Measurements from ENCODE around the gene EIF3B.
"Not testable (repeated sequence)": the region's sequence is repeated elsewhere in the genome, so short reads cannot be mapped to it uniquely, and the experiment has no call there.

The EIF3B gene

DNA sequence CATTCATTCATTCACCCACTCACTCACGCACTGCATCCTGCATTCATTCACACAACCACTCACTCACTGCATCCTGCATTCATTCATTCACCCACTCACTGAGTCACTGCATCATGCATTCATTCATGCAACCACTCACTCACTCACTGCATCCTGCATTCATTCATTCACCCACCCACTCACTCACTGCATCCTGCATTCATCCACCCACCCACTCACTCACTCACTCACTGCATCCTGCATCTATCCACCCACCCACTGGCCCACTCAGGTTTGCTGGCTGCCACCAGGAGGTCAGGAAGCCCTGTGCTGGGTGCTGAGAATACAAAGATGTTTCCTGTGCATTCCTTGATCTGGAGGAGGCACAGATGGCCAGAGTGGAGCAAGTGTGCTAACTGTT is 38.0 kb upstream of the EIF3B start:
- Histone ChIP-seq H3K9ac (ENCODE audit: low read length) (no peak overlapping the region), H3K4me3 (ENCODE audit: low read depth, low read length) (no peak overlapping the region), H3K4me1 (ENCODE audit: control insufficient read depth, insufficient read depth, low read length) (0 out of 2 replicates have a peak, but pooled peaks cover 3% of the 10 kb centered on the region), H3K36me3 (ENCODE audit: control insufficient read depth, insufficient read depth, low read length) (no peaks in the 10 kb centered on the region), H3K9me3 (ENCODE audit: control insufficient read depth, insufficient read depth, low read depth, low read length) (0 out of 2 replicates have a peak, but pooled peaks cover 2% of the 10 kb centered on the region), H3K27me3 (ENCODE audit: control insufficient read depth, insufficient read depth, low read length) (no peaks in the 10 kb centered on the region), H3K27ac (ENCODE audit: low read depth, low read length) (no peak overlapping the region)

DNA sequence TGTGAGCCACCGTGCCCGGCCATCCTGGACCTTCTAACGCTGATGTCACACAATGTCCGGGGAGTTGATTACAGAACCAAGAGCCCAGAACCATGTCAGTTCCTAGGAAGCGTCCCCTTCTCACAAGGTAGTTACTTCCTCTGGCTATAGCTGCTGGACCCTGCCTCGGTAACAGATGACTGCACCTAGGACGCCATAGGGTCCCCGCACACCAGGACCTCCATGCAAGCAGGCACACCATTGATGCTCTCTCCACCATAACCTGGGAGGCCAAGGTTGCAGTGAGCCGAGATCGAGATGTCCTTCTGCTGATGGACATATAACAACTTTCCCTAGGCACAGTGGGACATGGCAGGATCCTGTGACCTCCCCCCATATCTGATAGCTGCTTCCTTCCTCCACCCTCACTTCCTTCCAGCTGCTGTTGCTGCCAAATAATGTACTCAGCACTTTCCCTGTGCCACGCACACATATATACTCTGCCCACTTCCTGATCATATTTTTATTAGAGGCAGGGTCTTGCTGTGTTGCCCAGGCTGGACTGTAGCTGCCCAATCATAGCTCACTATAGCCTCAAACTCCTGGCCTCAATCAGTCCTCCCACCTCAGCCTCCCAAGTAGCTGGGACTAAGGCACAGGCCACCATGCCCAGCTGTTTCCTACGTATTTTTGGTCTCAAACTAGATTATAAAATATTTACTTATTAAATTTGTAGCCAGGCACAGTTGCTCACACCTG is 36.9 kb upstream of the EIF3B start:
- no peak overlapping the region for H3K4me3 ChIP-seq (ENCODE audit: low read depth, low read length)
- H3K9me3 ChIP-seq (ENCODE audit: control insufficient read depth, insufficient read depth, low read depth, low read length): 0 out of 2 replicates have a peak, but pooled peaks cover 2% of the 10 kb centered on the region
- H3K9ac ChIP-seq (ENCODE audit: low read length): no peak overlapping the region
- H3K27me3 ChIP-seq (ENCODE audit: control insufficient read depth, insufficient read depth, low read length): no peaks in the 10 kb centered on the region
- no peaks in the 10 kb centered on the region for H3K36me3 ChIP-seq (ENCODE audit: control insufficient read depth, insufficient read depth, low read length)
- H3K27ac ChIP-seq (ENCODE audit: low read depth, low read length): no peak overlapping the region
- 0 out of 2 replicates have a peak, but pooled peaks cover 3% of the 10 kb centered on the region for H3K4me1 ChIP-seq (ENCODE audit: control insufficient read depth, insufficient read depth, low read length)

DNA sequence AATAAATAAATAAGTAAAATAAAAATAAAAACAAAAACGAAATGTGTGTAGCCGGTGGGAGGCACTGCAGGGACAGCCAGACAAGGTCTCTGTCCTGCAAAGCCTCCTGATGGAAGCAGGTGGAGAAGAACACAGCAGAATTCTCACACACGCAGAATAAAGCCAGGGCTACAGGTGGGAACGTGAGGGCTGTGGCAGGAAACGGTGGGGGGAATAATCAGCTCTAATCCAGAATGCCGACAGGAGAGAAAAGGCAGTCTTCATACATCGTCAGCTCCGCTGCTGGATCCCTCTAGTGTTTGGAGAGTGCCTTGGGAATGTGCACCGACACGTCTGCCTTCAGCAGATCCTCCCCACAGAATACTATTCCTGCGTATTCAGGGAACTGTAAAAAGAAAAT is 33.6 kb upstream of the EIF3B start:
- no peak overlapping the region for H3K9ac ChIP-seq (ENCODE audit: low read length)
- no peaks in the 10 kb centered on the region for H3K27me3 ChIP-seq (ENCODE audit: control insufficient read depth, insufficient read depth, low read length)
- 0 out of 2 replicates have a peak, but pooled peaks cover 3% of the 10 kb centered on the region for H3K4me1 ChIP-seq (ENCODE audit: control insufficient read depth, insufficient read depth, low read length)
- no peak overlapping the region for H3K27ac ChIP-seq (ENCODE audit: low read depth, low read length)
- no peak overlapping the region for H3K4me3 ChIP-seq (ENCODE audit: low read depth, low read length)
- H3K36me3 ChIP-seq (ENCODE audit: control insufficient read depth, insufficient read depth, low read length): no peaks in the 10 kb centered on the region
- no peaks in the 10 kb centered on the region for H3K9me3 ChIP-seq (ENCODE audit: control insufficient read depth, insufficient read depth, low read depth, low read length)

DNA sequence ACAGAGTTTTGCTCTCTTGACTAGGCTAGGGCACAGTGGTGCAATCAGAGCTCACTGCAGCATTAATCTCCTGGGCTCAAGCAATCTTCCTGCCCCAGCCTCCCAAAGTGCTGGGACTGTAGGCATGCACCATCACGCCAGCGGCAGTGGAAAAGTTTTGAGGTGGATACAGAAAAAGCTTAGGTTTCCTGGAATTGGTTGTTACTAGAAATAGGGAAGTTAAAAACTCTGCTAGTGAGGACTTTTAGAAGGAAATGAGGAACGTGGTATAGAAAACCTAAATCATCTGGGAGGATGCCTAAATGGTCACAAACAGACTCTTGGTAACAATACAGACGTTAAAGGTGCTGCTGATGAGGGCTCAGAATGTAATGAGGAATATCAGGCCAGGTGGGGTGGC is 29.5 kb upstream of the EIF3B start:
- Histone ChIP-seq H3K36me3 (ENCODE audit: control insufficient read depth, insufficient read depth, low read length) (no peaks in the 10 kb centered on the region), H3K4me3 (ENCODE audit: low read depth, low read length) (no peak overlapping the region), H3K9me3 (ENCODE audit: control insufficient read depth, insufficient read depth, low read depth, low read length) (no peaks in the 10 kb centered on the region), H3K27me3 (ENCODE audit: control insufficient read depth, insufficient read depth, low read length) (no peaks in the 10 kb centered on the region), H3K27ac (ENCODE audit: low read depth, low read length) (no peak overlapping the region), H3K9ac (ENCODE audit: low read length) (no peak overlapping the region), H3K4me1 (ENCODE audit: control insufficient read depth, insufficient read depth, low read length) (0 out of 2 replicates have a peak, but pooled peaks cover 3% of the 10 kb centered on the region)

DNA sequence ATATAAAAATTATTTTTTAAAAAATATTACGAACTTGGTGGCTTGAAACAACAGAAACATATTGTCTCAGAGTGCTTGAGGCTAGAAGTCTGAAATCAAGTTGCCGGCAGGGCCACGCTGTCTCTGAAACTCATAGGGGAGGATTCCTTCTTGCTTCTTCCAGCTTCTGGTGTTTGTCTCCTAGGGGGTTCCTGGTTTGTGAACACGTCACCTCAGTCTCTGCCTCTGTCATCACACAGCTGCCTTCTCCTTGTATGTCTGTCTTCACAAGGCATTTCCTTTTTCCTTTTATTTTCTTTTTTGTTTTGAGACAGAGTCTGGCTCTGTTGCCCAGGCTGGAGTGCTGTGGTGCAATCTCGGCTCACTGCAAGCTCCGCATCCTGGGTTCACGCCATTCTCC is 27.7 kb upstream of the EIF3B start:
- Histone ChIP-seq H3K27ac (ENCODE audit: low read depth, low read length) (no peak overlapping the region), H3K27me3 (ENCODE audit: control insufficient read depth, insufficient read depth, low read length) (no peaks in the 10 kb centered on the region), H3K36me3 (ENCODE audit: control insufficient read depth, insufficient read depth, low read length) (no peaks in the 10 kb centered on the region), H3K9me3 (ENCODE audit: control insufficient read depth, insufficient read depth, low read depth, low read length) (no peaks in the 10 kb centered on the region), H3K4me3 (ENCODE audit: low read depth, low read length) (no peak overlapping the region), H3K9ac (ENCODE audit: low read length) (no peak overlapping the region), H3K4me1 (ENCODE audit: control insufficient read depth, insufficient read depth, low read length) (no peaks in the 10 kb centered on the region)

DNA sequence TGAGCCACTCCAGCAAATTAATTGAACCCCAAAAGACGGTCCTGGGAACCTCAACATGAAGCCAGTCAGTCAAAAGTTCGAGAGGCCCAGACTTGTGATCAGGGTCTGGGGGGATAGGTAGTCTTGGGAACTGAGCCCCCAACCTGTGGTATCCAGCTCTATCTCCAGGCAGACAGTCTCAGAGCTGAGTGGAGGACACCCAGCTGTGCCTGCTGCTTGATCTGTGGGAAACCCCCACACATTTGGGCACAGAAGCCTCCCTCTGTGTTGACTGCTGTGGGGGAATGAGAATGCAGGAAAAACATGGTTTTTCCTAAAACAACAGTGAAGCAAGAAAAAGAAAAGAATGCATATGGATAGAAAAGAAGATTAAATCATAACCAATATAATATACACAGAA is 24.1 kb upstream of the EIF3B start:
- Histone ChIP-seq H3K36me3 (ENCODE audit: control insufficient read depth, insufficient read depth, low read length) (no peaks in the 10 kb centered on the region), H3K27ac (ENCODE audit: low read depth, low read length) (no peak overlapping the region), H3K9me3 (ENCODE audit: control insufficient read depth, insufficient read depth, low read depth, low read length) (no peaks in the 10 kb centered on the region), H3K9ac (ENCODE audit: low read length) (no peak overlapping the region), H3K4me1 (ENCODE audit: control insufficient read depth, insufficient read depth, low read length) (no peaks in the 10 kb centered on the region), H3K27me3 (ENCODE audit: control insufficient read depth, insufficient read depth, low read length) (no peaks in the 10 kb centered on the region), H3K4me3 (ENCODE audit: low read depth, low read length) (no peak overlapping the region)

DNA sequence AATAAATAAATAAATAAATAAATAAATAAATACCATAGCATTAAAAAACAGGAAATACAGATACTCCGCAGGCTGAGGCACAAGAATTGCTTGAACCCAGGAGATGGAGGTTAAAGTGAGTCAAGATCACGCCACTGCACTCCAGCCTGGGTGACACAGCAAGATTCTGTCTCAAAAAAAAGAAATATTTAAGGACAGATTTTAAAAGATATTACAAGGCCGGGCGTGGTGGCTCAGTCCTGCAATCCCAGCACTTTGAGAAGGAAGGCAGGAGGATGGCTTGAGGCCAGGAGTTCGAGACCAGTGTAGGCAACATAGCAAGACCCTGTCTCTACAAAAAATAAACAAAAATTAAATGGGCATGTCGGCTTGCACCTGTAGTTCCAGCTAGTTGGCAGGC is 22.9 kb upstream of the EIF3B start:
- no peaks in the 10 kb centered on the region for H3K27me3 ChIP-seq (ENCODE audit: control insufficient read depth, insufficient read depth, low read length)
- H3K4me1 ChIP-seq (ENCODE audit: control insufficient read depth, insufficient read depth, low read length): no peaks in the 10 kb centered on the region
- H3K27ac ChIP-seq (ENCODE audit: low read depth, low read length): no peak overlapping the region
- no peak overlapping the region for H3K9ac ChIP-seq (ENCODE audit: low read length)
- no peaks in the 10 kb centered on the region for H3K9me3 ChIP-seq (ENCODE audit: control insufficient read depth, insufficient read depth, low read depth, low read length)
- 0 out of 2 replicates have a peak, but pooled peaks cover 3% of the 10 kb centered on the region for H3K36me3 ChIP-seq (ENCODE audit: control insufficient read depth, insufficient read depth, low read length)
- H3K4me3 ChIP-seq (ENCODE audit: low read depth, low read length): no peak overlapping the region

DNA sequence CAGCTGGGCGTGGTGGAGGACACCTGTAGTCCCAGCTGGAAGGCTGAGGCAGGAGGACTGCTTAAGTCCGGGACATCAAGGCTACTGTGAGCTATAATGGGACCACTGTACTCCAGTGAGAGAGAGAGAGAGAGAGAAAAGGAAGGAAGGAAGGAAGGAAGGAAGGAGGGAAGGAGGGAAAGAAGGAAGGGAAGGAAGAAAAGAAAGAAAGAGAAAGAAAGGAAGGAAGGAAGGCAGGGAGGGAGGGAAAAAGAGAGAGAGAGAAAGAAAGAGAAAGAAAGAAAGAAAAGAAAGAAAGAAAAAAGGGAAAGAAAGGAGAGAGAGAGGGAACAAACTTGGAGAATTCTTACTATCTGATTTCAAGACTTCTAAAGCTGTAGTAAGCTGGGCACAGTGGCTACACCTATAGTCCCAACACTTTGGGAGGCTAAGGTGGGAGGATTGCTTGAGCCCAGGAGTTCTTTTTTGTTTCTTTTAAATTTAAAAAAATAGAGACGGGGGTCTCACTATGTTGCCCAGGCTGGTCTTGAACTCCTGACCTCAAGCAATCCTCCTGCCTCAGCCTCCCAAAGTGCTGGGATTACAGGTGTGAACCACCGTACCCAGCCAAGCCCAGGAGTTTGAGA is 21.9 kb upstream of the EIF3B start:
- H3K9ac ChIP-seq (ENCODE audit: low read length); H3K27me3 ChIP-seq (ENCODE audit: control insufficient read depth, insufficient read depth, low read length); H3K4me1 ChIP-seq (ENCODE audit: control insufficient read depth, insufficient read depth, low read length); H3K9me3 ChIP-seq (ENCODE audit: control insufficient read depth, insufficient read depth, low read depth, low read length); H3K36me3 ChIP-seq (ENCODE audit: control insufficient read depth, insufficient read depth, low read length); H3K4me3 ChIP-seq (ENCODE audit: low read depth, low read length); H3K27ac ChIP-seq (ENCODE audit: low read depth, low read length): not testable (repeated sequence)

DNA sequence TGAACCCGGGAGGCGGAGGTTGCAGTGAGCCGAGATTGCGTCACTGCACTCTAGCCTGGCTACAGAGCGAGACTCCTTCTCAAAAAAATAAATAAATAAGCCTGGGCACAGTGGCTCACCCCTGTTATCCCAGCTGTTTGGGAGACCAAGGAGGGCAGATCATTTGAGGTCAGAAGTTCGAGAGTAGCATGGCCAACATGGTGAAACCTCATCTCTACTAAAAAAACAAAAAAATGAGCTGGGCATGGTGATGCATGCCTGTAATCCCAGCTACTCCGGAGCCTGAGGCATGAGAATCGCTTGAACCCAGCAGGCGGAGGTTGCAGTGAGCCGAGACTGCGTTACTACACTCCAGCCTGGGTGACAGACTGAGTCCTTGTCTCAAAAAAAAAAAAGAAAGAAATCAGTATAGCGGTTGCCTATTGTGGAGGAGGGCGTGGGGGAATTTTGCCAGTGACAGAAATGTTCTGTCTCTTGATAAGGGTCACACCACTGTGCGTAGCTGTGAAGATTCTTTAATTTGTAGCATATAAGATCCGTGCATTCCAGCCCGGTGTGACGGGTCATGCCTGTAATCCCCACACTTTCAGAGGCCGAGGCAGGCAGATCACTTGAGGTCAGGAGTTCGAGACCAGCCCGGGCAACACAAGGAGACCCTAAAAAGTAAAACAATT is 17.9 kb upstream of the EIF3B start:
- H3K9me3 ChIP-seq (ENCODE audit: control insufficient read depth, insufficient read depth, low read depth, low read length): no peaks in the 10 kb centered on the region
- H3K9ac ChIP-seq (ENCODE audit: low read length): no peak overlapping the region
- H3K4me1 ChIP-seq (ENCODE audit: control insufficient read depth, insufficient read depth, low read length): no peaks in the 10 kb centered on the region
- H3K27ac ChIP-seq (ENCODE audit: low read depth, low read length): no peak overlapping the region
- no peak overlapping the region for H3K4me3 ChIP-seq (ENCODE audit: low read depth, low read length)
- no peaks in the 10 kb centered on the region for H3K27me3 ChIP-seq (ENCODE audit: control insufficient read depth, insufficient read depth, low read length)
- H3K36me3 ChIP-seq (ENCODE audit: control insufficient read depth, insufficient read depth, low read length): 0 out of 2 replicates have a peak, but pooled peaks cover 9% of the 10 kb centered on the region

DNA sequence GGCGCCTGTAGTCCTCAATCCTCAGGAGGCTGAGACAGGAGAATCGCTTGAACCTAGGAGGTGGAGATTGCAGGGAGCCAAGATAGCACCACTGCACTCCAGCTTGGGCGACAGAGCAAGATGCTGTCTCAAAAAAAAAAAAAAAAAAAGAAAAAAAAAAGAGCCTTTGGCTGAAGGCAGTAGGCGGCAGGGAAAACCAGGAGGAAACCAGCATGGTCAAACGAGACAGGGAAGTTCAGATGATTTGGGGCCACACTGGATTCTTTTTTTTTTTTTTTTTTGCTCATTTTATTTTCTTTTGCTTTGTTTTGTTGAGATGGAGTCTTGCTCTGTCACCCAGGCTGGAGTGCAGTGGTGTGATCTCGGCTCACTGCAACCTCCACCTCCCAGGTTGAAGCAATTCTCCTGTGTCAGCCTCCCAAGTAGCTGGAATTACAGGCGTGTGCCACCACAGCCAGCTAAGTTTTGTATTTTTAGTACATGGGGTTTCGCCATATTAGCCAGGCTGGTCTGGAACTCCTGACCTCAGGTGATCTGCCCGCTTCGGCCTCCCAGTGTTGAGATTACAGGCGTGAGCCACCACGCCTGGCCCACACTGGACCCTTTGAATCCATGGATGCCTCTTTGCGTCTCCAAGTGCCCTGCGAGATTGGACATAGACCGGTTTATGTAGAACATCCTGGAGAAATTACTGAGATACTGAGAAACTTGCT is 7.1 kb upstream of the EIF3B start:
- H3K4me1 ChIP-seq (ENCODE audit: control insufficient read depth, insufficient read depth, low read length); H3K36me3 ChIP-seq (ENCODE audit: control insufficient read depth, insufficient read depth, low read length); H3K9ac ChIP-seq (ENCODE audit: low read length); H3K4me3 ChIP-seq (ENCODE audit: low read depth, low read length); H3K27me3 ChIP-seq (ENCODE audit: control insufficient read depth, insufficient read depth, low read length); H3K27ac ChIP-seq (ENCODE audit: low read depth, low read length); H3K9me3 ChIP-seq (ENCODE audit: control insufficient read depth, insufficient read depth, low read depth, low read length): not testable (repeated sequence)

Data from HUES6 (cell line).